AG04449 (cell line): Measurements from ENCODE around the gene SLC9A1.

ENCODE experiments used
- CTCF ChIA-PET: fragments of 350-600 bp; formaldehyde crosslinking; extraction: SDS; loops from one replicate; lab custom pipeline; 2021; ENCODE audit warnings: antibody characterized with exemption; lab: Yijun Ruan, JAX
- POLR2A ChIA-PET: fragments of 400-600, 350-600 bp; formaldehyde crosslinking; extraction: SDS; loops from one replicate; lab custom pipeline; 2020; ENCODE audit warnings: antibody characterized with exemption, inconsistent platforms; lab: Yijun Ruan, JAX
- DNase-seq: peaks from one replicate; pipeline ENCODE4 v3.0.0-alpha.2; 2010; ENCODE audit warnings: low read depth, low spot score
- H3K4me3 ChIP-seq: 2 replicates; pipeline ENCODE4 v1.5.1; 2011; ENCODE audit warnings: low read depth, mild to moderate bottlenecking, control low read depth, low read length
- CTCF ChIP-seq: IDR thresholded peaks from one replicate; pipeline ENCODE4 v1.5.1; 2011; ENCODE audit warnings: mild to moderate bottlenecking, moderate library complexity, low read length, control low read depth, inconsistent platforms; ENCODE audit not compliant: insufficient read depth; ENCODE audit errors: missing control alignments

Gene SLC9A1

GRCh38 chr1:27114546-27114945 lies 40.4 kb downstream of the SLC9A1 start:
- no peak overlapping the region for H3K4me3 ChIP-seq
- no peak for TF ChIP-seq CTCF
- DNase-seq = no peak
- POLR2A ChIA-PET = interaction anchor here (1.3 to 2.9 kb wide), 2 partner anchors 38 to 40 kb away, joined by 5 to 10 read pairs; partner anchors contain the start of gene SLC9A1
- CTCF ChIA-PET = interaction anchor here (0.9 to 11.8 kb wide), 11 partner anchors 12 to 243 kb away, joined by 3 to 112 read pairs (median 6); partner anchors contain the start of gene SLC9A1

- DNase-seq = no peak
- ChIA-PET CTCF (interaction anchor here (1.0 to 11.8 kb wide), 6 partner anchors 13 to 185 kb away, joined by 5 to 112 read pairs (median 38); no protein-coding TSS in a partner anchor), POLR2A (interaction anchor here (1.3 to 2.9 kb wide), 3 partner anchors 39 to 41 kb away, joined by 5 to 39 read pairs (median 10); partner anchors contain the start of gene SLC9A1)
- H3K4me3 ChIP-seq = no peak overlapping the region
- TF ChIP-seq CTCF = no peak
These were observed 41.1 kb downstream of the SLC9A1 start for GRCh38 chr1:27113861-27114260.

- peak; percentile 98 for DNase-seq
- ChIA-PET POLR2A (interaction anchor here (0.8 to 2.9 kb wide), 8 partner anchors 11 to 254 kb away, joined by 3 to 39 read pairs (median 6); partner anchors contain the start of genes SLC9A1 and WDTC1), CTCF (interaction anchor here (0.6 to 11.8 kb wide), 22 partner anchors 11 to 551 kb away, joined by 3 to 112 read pairs (median 4); partner anchors contain the start of gene SLC9A1)
- H3K4me3 ChIP-seq = no peak overlapping the region
- peak; percentile 72 for TF ChIP-seq CTCF
These were observed 43.0 kb downstream of the SLC9A1 start for GRCh38 chr1:27111626-27112573.

- CTCF ChIA-PET = interaction anchor here (0.5 to 11.8 kb wide), 9 partner anchors 8 to 223 kb away, joined by 3 to 112 read pairs (median 4); partner anchors contain the start of gene SLC9A1
These were observed 45.7 kb downstream of the SLC9A1 start for GRCh38 chr1:27109103-27109822.

GRCh38 chr1:27108588-27108987 lies 46.3 kb downstream of the SLC9A1 start:
- no peak for DNase-seq
- CTCF ChIA-PET = interaction anchor here (0.5 to 17.6 kb wide), 6 partner anchors 11 to 224 kb away, joined by 3 to 408 read pairs (median 43); partner anchors contain the start of gene SLC9A1
- POLR2A ChIA-PET = no interaction called here
- no peak for TF ChIP-seq CTCF
- H3K4me3 ChIP-seq = no peak overlapping the region

More at GRCh38 chr1:27109103-27109822, 45.7 kb downstream of the SLC9A1 start:
- H3K4me3 ChIP-seq = no peak overlapping the region
- no peak for DNase-seq
- peak; percentile 6 for TF ChIP-seq CTCF
- POLR2A ChIA-PET = no interaction called here
